HepG2 (cell line): ENCODE measurements around the gene MAP3K20.

Experiments used
- ATF1 ChIP-seq: IDR thresholded peaks from 2 replicates; pipeline ENCODE4 v1.6.1; 2016; ENCODE audit warnings: mild to moderate bottlenecking, control low read depth
- BORCS8-MEF2B ChIP-seq: sonication (generic); formaldehyde crosslinking; IDR thresholded peaks from 2 replicates; pipeline ENCODE4 v1.8.0; 2022; ENCODE audit warnings: mild to moderate bottlenecking, missing genetic modification reagents
- CENPX ChIP-seq: sonication (generic); formaldehyde crosslinking; IDR thresholded peaks from 2 replicates; pipeline ENCODE4 v1.9.0; 2021; ENCODE audit warnings: mild to moderate bottlenecking, missing genetic modification reagents, moderate library complexity
- FOXJ3 ChIP-seq: sonication (generic); formaldehyde crosslinking; IDR thresholded peaks from 2 replicates; pipeline ENCODE4 v1.4.0; 2020; ENCODE audit warnings: missing genetic modification reagents, mild to moderate bottlenecking, borderline replicate concordance
- MATR3 ChIP-seq: sonication (generic); formaldehyde crosslinking; IDR thresholded peaks from 2 replicates; pipeline ENCODE4 v1.4.0; 2020; ENCODE audit warnings: missing genetic modification reagents
- NFYC ChIP-seq: IDR thresholded peaks from 2 replicates; pipeline ENCODE4 v1.6.1; 2016; ENCODE audit warnings: missing genetic modification reagents, missing compliant biosample characterization
- NR3C1 ChIP-seq: sonication (generic); formaldehyde crosslinking; IDR thresholded peaks from 2 replicates; pipeline ENCODE4 v1.4.0; 2020; ENCODE audit warnings: missing genetic modification reagents
- ZBTB21 ChIP-seq: sonication (generic); formaldehyde crosslinking; IDR thresholded peaks from 2 replicates; pipeline ENCODE4 v1.4.0; 2020; ENCODE audit warnings: missing genetic modification reagents
- ZNF24 ChIP-seq: fragments of 450-650 bp; IDR thresholded peaks from 2 replicates; pipeline ENCODE4 v1.6.1; 2017; ENCODE audit warnings: antibody characterized with exemption, mild to moderate bottlenecking
- ZNF326 ChIP-seq: sonication (generic); formaldehyde crosslinking; IDR thresholded peaks from 2 replicates; pipeline ENCODE4 v1.4.0; 2020; ENCODE audit warnings: missing genetic modification reagents, borderline replicate concordance
- ZNF354B ChIP-seq: sonication (generic); formaldehyde crosslinking; IDR thresholded peaks from 2 replicates; pipeline ENCODE4 v1.8.0; 2022; ENCODE audit warnings: mild to moderate bottlenecking, missing genetic modification reagents
- ZNF407 ChIP-seq: sonication (generic); formaldehyde crosslinking; IDR thresholded peaks from one replicate; pipeline ENCODE4 v1.5.1; 2020; ENCODE audit warnings: mild to moderate bottlenecking, missing genetic modification reagents; ENCODE audit errors: not compliant biosample characterization
- ZNF496 ChIP-seq: sonication (generic); formaldehyde crosslinking; IDR thresholded peaks from 2 replicates; pipeline ENCODE4 v1.8.1; 2023; ENCODE audit warnings: mild to moderate bottlenecking, moderate library complexity, missing genetic modification reagents; ENCODE audit not compliant: insufficient replicate concordance
- TF ChIP-seq, protein P1 (sequence below): sonication (generic); formaldehyde crosslinking; IDR thresholded peaks from 2 replicates; pipeline ENCODE4 v1.5.0; 2020; ENCODE audit warnings: mild to moderate bottlenecking, missing genetic modification reagents, moderate library complexity

- TF ChIP-seq NFYC (CRISPR knock-in tag) (no peak), BORCS8-MEF2B (CRISPR knock-in tag) (no peak), ZNF326 (no peak), ZNF496 (no peak), CENPX (no peak), ZNF24 (no peak), NR3C1 (no peak), MATR3 (no peak), ZNF354B (no peak), ATF1 (CRISPR knock-in tag) (no peak), ZBTB21 (no peak), ZNF407 (CRISPR knock-in tag) (no peak), FOXJ3 (CRISPR knock-in tag) (no peak)
- TF ChIP-seq, protein P1, sequence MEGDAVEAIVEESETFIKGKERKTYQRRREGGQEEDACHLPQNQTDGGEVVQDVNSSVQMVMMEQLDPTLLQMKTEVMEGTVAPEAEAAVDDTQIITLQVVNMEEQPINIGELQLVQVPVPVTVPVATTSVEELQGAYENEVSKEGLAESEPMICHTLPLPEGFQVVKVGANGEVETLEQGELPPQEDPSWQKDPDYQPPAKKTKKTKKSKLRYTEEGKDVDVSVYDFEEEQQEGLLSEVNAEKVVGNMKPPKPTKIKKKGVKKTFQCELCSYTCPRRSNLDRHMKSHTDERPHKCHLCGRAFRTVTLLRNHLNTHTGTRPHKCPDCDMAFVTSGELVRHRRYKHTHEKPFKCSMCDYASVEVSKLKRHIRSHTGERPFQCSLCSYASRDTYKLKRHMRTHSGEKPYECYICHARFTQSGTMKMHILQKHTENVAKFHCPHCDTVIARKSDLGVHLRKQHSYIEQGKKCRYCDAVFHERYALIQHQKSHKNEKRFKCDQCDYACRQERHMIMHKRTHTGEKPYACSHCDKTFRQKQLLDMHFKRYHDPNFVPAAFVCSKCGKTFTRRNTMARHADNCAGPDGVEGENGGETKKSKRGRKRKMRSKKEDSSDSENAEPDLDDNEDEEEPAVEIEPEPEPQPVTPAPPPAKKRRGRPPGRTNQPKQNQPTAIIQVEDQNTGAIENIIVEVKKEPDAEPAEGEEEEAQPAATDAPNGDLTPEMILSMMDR (CRISPR knock-in tag), result no peak
Observed at GRCh38 chr2:173028671-173029070, 47.0 kb upstream of the MAP3K20 start.
